ENCODE data around the gene NEMP1.

DNA sequence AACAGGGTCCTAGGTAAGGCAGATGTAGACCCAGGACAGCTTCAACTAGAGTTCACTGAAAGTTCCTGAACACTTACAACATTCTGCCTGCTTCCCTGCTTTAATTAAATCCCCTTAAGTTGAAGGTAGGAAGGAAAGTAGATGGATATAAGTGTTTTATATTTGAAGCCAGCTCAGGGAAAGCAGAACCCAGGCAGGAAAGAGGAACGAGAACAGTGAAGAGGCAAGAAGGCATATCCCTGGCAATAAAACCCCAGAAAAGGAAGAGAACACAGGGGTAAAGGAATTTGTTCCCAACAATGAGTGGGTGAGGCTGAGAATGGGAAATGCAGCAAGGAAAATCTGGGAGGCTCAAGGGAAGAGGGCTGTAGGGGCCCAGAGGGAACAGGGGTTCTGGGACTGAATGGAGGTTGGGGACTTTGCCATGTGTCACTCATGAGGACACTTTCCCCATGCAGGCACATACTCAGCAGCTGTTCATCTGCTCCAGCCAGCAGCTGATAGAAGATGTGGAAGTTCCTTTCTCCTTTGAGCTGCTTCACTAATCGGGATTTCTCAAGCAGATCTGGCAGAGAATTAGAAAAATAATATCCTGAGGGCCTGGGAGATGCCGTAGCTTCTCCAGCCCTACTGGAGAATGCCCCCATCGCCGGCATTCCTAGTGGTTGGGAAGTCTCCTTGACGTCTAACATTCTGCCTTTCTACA is 32.4 kb downstream of the NEMP1 start:
- TF ChIP-seq POLR2AphosphoS5 (IDR thresholded peaks at IDR 0.05; ENCODE audit: borderline replicate concordance, low read depth, low read length) (no peak), EZH2 (IDR thresholded peaks at IDR 0.05) (no peak)
